ENCODE results near the gene PRL. TPM values are rescaled to one million over a fixed set of nuclear protein-coding genes. Genes with fewer than 3 reads are reported as not detected.

Gene PRL
- total RNA-seq, 1 experiment from 2014 or later, result not detected

- ATAC-seq (no peak), DNase-seq (ENCODE audit: low spot score) (no peak)
- Mint-ChIP-seq H3K4me1 (peaks cover 10% of the 10 kb centered on the region), H3K9me3 (no peaks in the 10 kb centered on the region), H3K4me3 (no peak overlapping the region), H3K36me3 (no peaks in the 10 kb centered on the region), H3K27ac (no peak overlapping the region), H3K27me3 (ENCODE audit: low read depth) (no peaks in the 10 kb centered on the region)
- POLR2A ChIA-PET, result no interaction called here
- CTCF ChIA-PET, result no interaction called here
- TF ChIP-seq MYBL2 (CRISPR knock-in tag; IDR thresholded peaks at IDR 0.05) (no peak), NFYB (CRISPR knock-in tag; conservative IDR thresholded peaks at IDR 0.05; ENCODE audit: low read depth) (no peak)
Observed at GRCh38 chr6:22333802-22334201, 37.0 kb upstream of the PRL start.

- CTCF ChIA-PET, result no interaction called here
- Mint-ChIP-seq H3K4me3 (no peak overlapping the region), H3K9me3 (no peaks in the 10 kb centered on the region), H3K27me3 (ENCODE audit: low read depth) (no peaks in the 10 kb centered on the region), H3K36me3 (no peaks in the 10 kb centered on the region), H3K4me1 (peaks cover 10% of the 10 kb centered on the region), H3K27ac (peak overlapping the region; percentile 3; the same call in 1 of the 2 replicates)
- DNase-seq (ENCODE audit: low spot score) (no peak), ATAC-seq (no peak)
- TF ChIP-seq ZNF121 (CRISPR knock-in tag; IDR thresholded peaks at IDR 0.05), result no peak
- no peak for TF ChIP-seq HMGA2 (CRISPR knock-in tag; IDR thresholded peaks at IDR 0.05)
- no peak for TF ChIP-seq NFE2L1 (CRISPR knock-in tag; IDR thresholded peaks at IDR 0.05)
- TF ChIP-seq, protein P1, sequence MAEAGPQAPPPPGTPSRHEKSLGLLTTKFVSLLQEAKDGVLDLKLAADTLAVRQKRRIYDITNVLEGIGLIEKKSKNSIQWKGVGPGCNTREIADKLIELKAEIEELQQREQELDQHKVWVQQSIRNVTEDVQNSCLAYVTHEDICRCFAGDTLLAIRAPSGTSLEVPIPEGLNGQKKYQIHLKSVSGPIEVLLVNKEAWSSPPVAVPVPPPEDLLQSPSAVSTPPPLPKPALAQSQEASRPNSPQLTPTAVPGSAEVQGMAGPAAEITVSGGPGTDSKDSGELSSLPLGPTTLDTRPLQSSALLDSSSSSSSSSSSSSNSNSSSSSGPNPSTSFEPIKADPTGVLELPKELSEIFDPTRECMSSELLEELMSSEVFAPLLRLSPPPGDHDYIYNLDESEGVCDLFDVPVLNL (CRISPR knock-in tag; IDR thresholded peaks at IDR 0.05; ENCODE audit: borderline replicate concordance, low read depth), result no peak
- TF ChIP-seq E2F5 (CRISPR knock-in tag; IDR thresholded peaks at IDR 0.05), result no peak
- TF ChIP-seq FOXP4 (CRISPR knock-in tag; IDR thresholded peaks at IDR 0.05), result no peak
- TF ChIP-seq SMAD3 (CRISPR knock-in tag; IDR thresholded peaks at IDR 0.05; ENCODE audit: borderline replicate concordance), result no peak
- no peak for TF ChIP-seq TP53 (CRISPR knock-in tag; IDR thresholded peaks at IDR 0.05)
- no peak for TF ChIP-seq GRHL2 (CRISPR knock-in tag; IDR thresholded peaks at IDR 0.05; ENCODE audit: insufficient replicate concordance, severe bottlenecking)
- no peak for TF ChIP-seq MLX (CRISPR knock-in tag; IDR thresholded peaks at IDR 0.05)
- no peak for TF ChIP-seq FOXP1 (CRISPR knock-in tag; IDR thresholded peaks at IDR 0.05; ENCODE audit: borderline replicate concordance)
- TF ChIP-seq JUN (CRISPR knock-in tag; IDR thresholded peaks at IDR 0.05), result no peak
- TF ChIP-seq E2F1 (CRISPR knock-in tag; IDR thresholded peaks at IDR 0.05), result no peak
- TF ChIP-seq, protein P2, sequence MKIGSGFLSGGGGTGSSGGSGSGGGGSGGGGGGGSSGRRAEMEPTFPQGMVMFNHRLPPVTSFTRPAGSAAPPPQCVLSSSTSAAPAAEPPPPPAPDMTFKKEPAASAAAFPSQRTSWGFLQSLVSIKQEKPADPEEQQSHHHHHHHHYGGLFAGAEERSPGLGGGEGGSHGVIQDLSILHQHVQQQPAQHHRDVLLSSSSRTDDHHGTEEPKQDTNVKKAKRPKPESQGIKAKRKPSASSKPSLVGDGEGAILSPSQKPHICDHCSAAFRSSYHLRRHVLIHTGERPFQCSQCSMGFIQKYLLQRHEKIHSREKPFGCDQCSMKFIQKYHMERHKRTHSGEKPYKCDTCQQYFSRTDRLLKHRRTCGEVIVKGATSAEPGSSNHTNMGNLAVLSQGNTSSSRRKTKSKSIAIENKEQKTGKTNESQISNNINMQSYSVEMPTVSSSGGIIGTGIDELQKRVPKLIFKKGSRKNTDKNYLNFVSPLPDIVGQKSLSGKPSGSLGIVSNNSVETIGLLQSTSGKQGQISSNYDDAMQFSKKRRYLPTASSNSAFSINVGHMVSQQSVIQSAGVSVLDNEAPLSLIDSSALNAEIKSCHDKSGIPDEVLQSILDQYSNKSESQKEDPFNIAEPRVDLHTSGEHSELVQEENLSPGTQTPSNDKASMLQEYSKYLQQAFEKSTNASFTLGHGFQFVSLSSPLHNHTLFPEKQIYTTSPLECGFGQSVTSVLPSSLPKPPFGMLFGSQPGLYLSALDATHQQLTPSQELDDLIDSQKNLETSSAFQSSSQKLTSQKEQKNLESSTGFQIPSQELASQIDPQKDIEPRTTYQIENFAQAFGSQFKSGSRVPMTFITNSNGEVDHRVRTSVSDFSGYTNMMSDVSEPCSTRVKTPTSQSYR (CRISPR knock-in tag; IDR thresholded peaks at IDR 0.05), result no peak
- no peak for TF ChIP-seq PRRX2 (CRISPR knock-in tag; IDR thresholded peaks at IDR 0.05)
- POLR2A ChIA-PET, result no interaction called here
Observed at GRCh38 chr6:22332711-22333110, 35.9 kb upstream of the PRL start.

All from WTC11 (cell line).